Fibroblast of gingiva (primary cell): ENCODE results near the gene PKD1L1.
"Not testable (repeated sequence)": the region's sequence is repeated elsewhere in the genome, so short reads cannot be mapped to it uniquely, and the experiment has no call there.

Source experiments
- DNase-seq: peaks from one replicate; pipeline ENCODE4 v3.0.0-alpha.2; 2011; ENCODE audit warnings: low read depth

PKD1L1 gene

GRCh38 chr7:47938574-47939165, 9.6 kb downstream of the PKD1L1 start:
- no peak for DNase-seq

- no peak for DNase-seq
These were observed 10.3 kb downstream of the PKD1L1 start for GRCh38 chr7:47937711-47938573.

GRCh38 chr7:47937065-47937687, 11.1 kb downstream of the PKD1L1 start:
- DNase-seq: no peak

GRCh38 chr7:47936323-47936722, 11.9 kb downstream of the PKD1L1 start:
- no peak for DNase-seq

GRCh38 chr7:47935336-47935735, 12.9 kb downstream of the PKD1L1 start:
- DNase-seq: no peak

GRCh38 chr7:47934831-47935230, 13.4 kb downstream of the PKD1L1 start:
- DNase-seq: no peak

- no peak for DNase-seq
These were observed 15.1 kb downstream of the PKD1L1 start for GRCh38 chr7:47933215-47933614.

GRCh38 chr7:47932466-47933037, 15.7 kb downstream of the PKD1L1 start:
- DNase-seq: no peak

GRCh38 chr7:47932016-47932415, 16.2 kb downstream of the PKD1L1 start:
- peak; percentile 57 for DNase-seq

- DNase-seq: peak; percentile 28
These were observed 17.0 kb downstream of the PKD1L1 start for GRCh38 chr7:47931005-47932004.

- DNase-seq: no peak
These were observed 24.0 kb downstream of the PKD1L1 start for GRCh38 chr7:47924266-47924665.

GRCh38 chr7:47923081-47923875, 25.0 kb downstream of the PKD1L1 start:
- not testable (repeated sequence) for DNase-seq

GRCh38 chr7:47916514-47916913, 31.8 kb downstream of the PKD1L1 start:
- DNase-seq: not testable (repeated sequence)

- DNase-seq: no peak
These were observed 32.7 kb downstream of the PKD1L1 start for GRCh38 chr7:47915616-47915976.

- DNase-seq: no peak
These were observed 33.3 kb downstream of the PKD1L1 start for GRCh38 chr7:47914717-47915615.

GRCh38 chr7:47912332-47912731, 35.9 kb downstream of the PKD1L1 start:
- no peak for DNase-seq

GRCh38 chr7:47908720-47909119, 39.5 kb downstream of the PKD1L1 start:
- DNase-seq: no peak

GRCh38 chr7:47907981-47908616, 40.2 kb downstream of the PKD1L1 start:
- DNase-seq: no peak

- no peak for DNase-seq
These were observed 41.4 kb downstream of the PKD1L1 start for GRCh38 chr7:47906883-47907282.
